Limb (tissue), 2 donors: ENCODE results near the gene NPAS3.

Source experiments
- DNase-seq, 2 donors: peaks; one replicate each; pipeline ENCODE4 v3.0.0-alpha.2; 2016; ENCODE audit errors: extremely low spot score in 2 of 2

The NPAS3 gene

GRCh38 chr14:33809396-33809981 lies 870.8 kb downstream of the NPAS3 start:
- no peak for DNase-seq

GRCh38 chr14:33810308-33810707 lies 871.6 kb downstream of the NPAS3 start:
- no peak for DNase-seq

GRCh38 chr14:33811721-33812120 lies 873.0 kb downstream of the NPAS3 start:
- DNase-seq, result no peak

GRCh38 chr14:33812181-33812580 lies 873.5 kb downstream of the NPAS3 start:
- no peak for DNase-seq

GRCh38 chr14:33812601-33813000 lies 873.9 kb downstream of the NPAS3 start:
- DNase-seq, result no peak

GRCh38 chr14:33814010-33814409 lies 875.3 kb downstream of the NPAS3 start:
- DNase-seq, result no peak

- no peak for DNase-seq
Measured at GRCh38 chr14:33833706-33834465, 895.2 kb downstream of the NPAS3 start.

- no peak for DNase-seq
Measured at GRCh38 chr14:33834466-33835260, 896.0 kb downstream of the NPAS3 start.

- DNase-seq, result no peak
Measured at GRCh38 chr14:33835261-33835655, 896.6 kb downstream of the NPAS3 start.

- no peak for DNase-seq
Measured at GRCh38 chr14:33835677-33836076, 897.0 kb downstream of the NPAS3 start.

GRCh38 chr14:33836203-33836899 lies 897.7 kb downstream of the NPAS3 start:
- DNase-seq, result no peak

GRCh38 chr14:33836900-33837577 lies 898.4 kb downstream of the NPAS3 start:
- no peak for DNase-seq

GRCh38 chr14:33837943-33838683 lies 899.4 kb downstream of the NPAS3 start:
- no peak for DNase-seq

- peak; percentile 62 to 78 for DNase-seq
Measured at GRCh38 chr14:33839193-33840076, 900.8 kb downstream of the NPAS3 start.

GRCh38 chr14:33840797-33841196 lies 902.1 kb downstream of the NPAS3 start:
- DNase-seq, result no peak

GRCh38 chr14:33842299-33842698 lies 903.6 kb downstream of the NPAS3 start:
- no peak for DNase-seq

- DNase-seq, result no peak
Measured at GRCh38 chr14:33844118-33844517, 905.4 kb downstream of the NPAS3 start.

- DNase-seq, result no peak
Measured at GRCh38 chr14:33846100-33846824, 907.6 kb downstream of the NPAS3 start.

- no peak for DNase-seq
Measured at GRCh38 chr14:33847066-33847465, 908.4 kb downstream of the NPAS3 start.
